Measurements from ENCODE around the gene TRAF1.

DNA sequence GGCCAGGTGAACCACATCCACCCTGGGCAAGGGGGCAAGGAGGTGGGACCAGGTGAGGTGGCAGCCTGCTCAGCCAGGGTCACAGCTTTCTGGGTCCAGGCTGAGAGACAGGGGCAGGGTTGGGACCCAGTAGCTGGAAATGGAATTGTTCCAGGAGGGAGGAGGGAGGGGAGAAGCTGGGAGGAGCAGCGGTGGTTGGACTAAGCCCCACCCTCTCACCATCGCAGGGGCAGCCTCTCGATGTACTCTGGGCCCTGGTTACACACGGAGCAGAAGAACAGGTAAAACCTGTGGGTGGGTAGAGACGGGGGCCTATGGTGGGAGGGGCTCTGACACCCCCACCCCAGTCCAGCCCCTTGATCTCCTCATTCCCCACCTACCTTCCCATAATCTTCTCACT, 60.8 kb downstream of the TRAF1 start:
- TF ChIP-seq CTCF (IDR thresholded peaks at IDR 0.05) (no peak), POLR2AphosphoS5 (IDR thresholded peaks at IDR 0.05) (no peak), POLR2A (IDR thresholded peaks at IDR 0.05) (no peak), EP300 (IDR thresholded peaks at IDR 0.05) (no peak)
